HCT116 (cell line): ENCODE measurements around the gene PHLDA1. TPM values are rescaled to one million over a fixed set of nuclear protein-coding genes. Genes with fewer than 3 reads are reported as not detected.

ENCODE experiments used
- ATAC-seq: fragments of 200-7000 bp; cut with Tn5 transposase; 2 replicates; pipeline ENCODE4 v1.9.1; 2020; ENCODE audit warnings: mild to moderate bottlenecking, moderate library complexity
- BruUV-seq: library from RNA; stranded (reverse); fragments of 400-500 nt; replicated peaks from 2 replicates; lab custom pipeline; 2021; lab: Mats Ljungman, UMichigan
- CTCF ChIA-PET: fragments of 300-600 bp; sonication (Branson Sonifier 250); formaldehyde crosslinking; loops from one replicate; lab custom pipeline; 2021; ENCODE audit warnings: antibody characterized with exemption; lab: Charles Lee
- POLR2A ChIA-PET: fragments of 300-600, 350-600 bp; sonication (Branson Sonifier 250); formaldehyde crosslinking; loops from one replicate; lab custom pipeline; 2021; ENCODE audit warnings: antibody characterized with exemption; lab: Charles Lee
- RAD21 ChIA-PET, 2 experiments: fragments of 300-600 bp; sonication (Branson Sonifier 250); formaldehyde crosslinking; loops; one replicate each; lab custom pipeline; 2023; ENCODE audit warnings: low total read pairs in 2 of 2; ENCODE audit not compliant: uncharacterized antibody in 2 of 2, unreplicated experiment in 2 of 2, low non-redundant PET in 1 of 2; lab: Charles Lee
- DNase-seq: peaks from one replicate; pipeline ENCODE4 v3.0.0-alpha.2; 2010; ENCODE audit warnings: low read depth, low spot score
- H2AFZ ChIP-seq: fragments of 200-600 bp; shearing (Covaris generic), sonication (generic); 2 replicates; pipeline ENCODE4 v1.6.1; 2017; ENCODE audit warnings: low read depth, mixed run types, mixed read lengths, antibody characterized with exemption, low read length; ENCODE audit not compliant: poor library complexity, severe bottlenecking
- H3K27ac ChIP-seq: 2 replicates; pipeline ENCODE4 v1.5.1; 2012; ENCODE audit warnings: low read depth, low read length
- H3K27me3 ChIP-seq: fragments of 200-600 bp; sonication (generic); 2 replicates; pipeline ENCODE4 v1.6.1; 2016; ENCODE audit warnings: mixed run types, low read length, mixed read lengths; ENCODE audit not compliant: insufficient read depth
- H3K36me3 ChIP-seq, 2 experiments: fragments of 200-500 bp in 1 of 2; fragments of 200-600 bp in 1 of 2; sonication (Bioruptor generic) in 1 of 2; sonication (generic) in 1 of 2; 2 replicates each; pipeline versions ENCODE4 v1.5.1 to v1.6.1; 2014 to 2016; ENCODE audit warnings: low read length in 2 of 2, inconsistent platforms in 1 of 2, mixed read lengths in 1 of 2, mixed run types in 1 of 2; ENCODE audit not compliant: insufficient read depth in 2 of 2, control insufficient read depth in 1 of 2
- H3K4me1 ChIP-seq, 2 experiments: fragments of 200-600 bp in 1 of 2; sonication (generic) in 1 of 2; 2 replicates each; pipeline versions ENCODE4 v1.5.1 to v1.6.1; 2012 to 2017; ENCODE audit warnings: low read length in 2 of 2, inconsistent platforms in 1 of 2, mild to moderate bottlenecking in 1 of 2, mixed read lengths in 1 of 2, mixed run types in 1 of 2, moderate library complexity in 1 of 2; ENCODE audit not compliant: insufficient read depth in 2 of 2, control insufficient read depth in 1 of 2
- H3K4me2 ChIP-seq: fragments of 200-600 bp; sonication (generic); 2 replicates; pipeline ENCODE4 v1.6.1; 2017; ENCODE audit warnings: mixed run types, low read length, mixed read lengths
- H3K4me3 ChIP-seq, 2 experiments: fragments of 200-600 bp in 1 of 2; sonication (generic) in 1 of 2; replicated peaks in 1 of 2; 2 replicates each; pipeline ENCODE4 v1.5.1; 2011 to 2016; ENCODE audit warnings: low read length in 2 of 2, control low read depth in 1 of 2, low read depth in 1 of 2, mild to moderate bottlenecking in 1 of 2, mixed read lengths in 1 of 2, mixed run types in 1 of 2
- H3K79me2 ChIP-seq: fragments of 200-600 bp; sonication (generic); 2 replicates; pipeline ENCODE4 v1.6.1; 2017; ENCODE audit warnings: mild to moderate bottlenecking, mixed run types, low read length, moderate library complexity, mixed read lengths; ENCODE audit not compliant: insufficient read depth
- H3K9ac ChIP-seq: fragments of 200-600 bp; sonication (generic); 2 replicates; pipeline ENCODE4 v1.6.1; 2016; ENCODE audit warnings: low read length, mixed read lengths
- H3K9me2 ChIP-seq: fragments of 200-600 bp; sonication (generic), shearing (Covaris generic); 2 replicates; pipeline ENCODE4 v1.6.1; 2017; ENCODE audit warnings: mixed run types, mild to moderate bottlenecking, moderate library complexity; ENCODE audit not compliant: insufficient read depth
- H3K9me3 ChIP-seq, 2 experiments: fragments of 200-500 bp in 1 of 2; fragments of 200-600 bp in 1 of 2; sonication (Bioruptor generic) in 1 of 2; sonication (generic) in 1 of 2; 2 replicates each; pipeline ENCODE4 v1.6.1; 2014 to 2017; ENCODE audit warnings: low read length in 2 of 2, mixed read lengths in 2 of 2, inconsistent platforms in 1 of 2, low read depth in 1 of 2, mild to moderate bottlenecking in 1 of 2, mixed run types in 1 of 2, moderate library complexity in 1 of 2; ENCODE audit not compliant: control insufficient read depth in 1 of 2, insufficient read depth in 1 of 2
- H4K20me1 ChIP-seq: fragments of 200-600 bp; sonication (generic), shearing (Covaris generic); 2 replicates; pipeline ENCODE4 v1.6.1; 2017; ENCODE audit warnings: mixed run types, mild to moderate bottlenecking, moderate library complexity; ENCODE audit not compliant: insufficient read depth
- ATF3 ChIP-seq: IDR thresholded peaks from 2 replicates; pipeline ENCODE4 v1.6.1; 2012
- CTCF ChIP-seq, 3 experiments: fragments of 200-600 bp in 1 of 3; sonication (generic) in 1 of 3; IDR thresholded peaks in 2 of 3; conservative IDR thresholded peaks in 1 of 3; 2 replicates each; pipeline ENCODE4 v1.5.1; 2012 to 2017; ENCODE audit warnings: low read depth in 2 of 3, low read length in 2 of 3, antibody characterized with exemption in 1 of 3, borderline replicate concordance in 1 of 3, control low read depth in 1 of 3, mild to moderate bottlenecking in 1 of 3, mixed read lengths in 1 of 3, mixed run types in 1 of 3, moderate library complexity in 1 of 3; ENCODE audit not compliant: insufficient read depth in 1 of 3
- EZH2 ChIP-seq: fragments of 200-600 bp; sonication (generic); IDR thresholded peaks from 2 replicates; pipeline ENCODE4 v1.6.1; 2017; ENCODE audit warnings: antibody characterized with exemption, mixed run types
- EZH2phosphoT487 ChIP-seq: fragments of 200-600 bp; IDR thresholded peaks from 2 replicates; pipeline ENCODE4 v1.6.1; 2018; ENCODE audit warnings: antibody characterized with exemption, borderline replicate concordance
- FOSL1 ChIP-seq: IDR thresholded peaks from 2 replicates; pipeline ENCODE4 v1.6.1; 2012; ENCODE audit warnings: low read depth
- POLR2A ChIP-seq: IDR thresholded peaks from 2 replicates; pipeline ENCODE4 v1.7.0; 2011; ENCODE audit warnings: borderline replicate concordance; ENCODE audit not compliant: insufficient read depth, insufficient read length; ENCODE audit errors: extremely low read depth
- POLR2AphosphoS5 ChIP-seq: IDR thresholded peaks from 2 replicates; pipeline ENCODE4 v1.6.1; 2011; ENCODE audit warnings: mild to moderate bottlenecking, low read depth, low read length, moderate library complexity
- RAD21 ChIP-seq: IDR thresholded peaks from 2 replicates; pipeline ENCODE4 v1.6.1; 2012; ENCODE audit warnings: low read depth, mild to moderate bottlenecking
- SIN3A ChIP-seq: IDR thresholded peaks from 2 replicates; pipeline ENCODE4 v1.6.1; 2012; ENCODE audit warnings: low read depth
- SP1 ChIP-seq: IDR thresholded peaks from 2 replicates; pipeline ENCODE4 v1.6.1; 2012; ENCODE audit warnings: low read depth
- SRF ChIP-seq: IDR thresholded peaks from 2 replicates; pipeline ENCODE4 v1.6.1; 2012; ENCODE audit warnings: low read depth
- TCF7L2 ChIP-seq: IDR thresholded peaks from 2 replicates; pipeline ENCODE4 v1.7.0; 2011; ENCODE audit warnings: borderline replicate concordance, inconsistent platforms; ENCODE audit not compliant: insufficient read depth, insufficient read length; ENCODE audit errors: extremely low read depth
- ZBTB33 ChIP-seq: IDR thresholded peaks from 2 replicates; pipeline ENCODE4 v1.6.1; 2011; ENCODE audit warnings: mild to moderate bottlenecking, low read length, moderate library complexity; ENCODE audit not compliant: insufficient replicate concordance; ENCODE audit errors: extremely low read depth
- intact Hi-C: fragments of 100-400 bp; cut with micrococcal nuclease; formaldehyde crosslinking; loops from 2 replicates; pipeline ENCODE4 v1.10.0; 2022
- total RNA-seq: library from RNA; stranded (reverse); gene quantifications from one replicate; pipeline ENCODE4 v1.2.1, GENCODE V29; 2021; ENCODE audit not compliant: unreplicated experiment

The PHLDA1 gene
- total RNA-seq, 1 experiment from 2014 or later: 231 TPM

- Histone ChIP-seq H2AFZ (no peak overlapping the region), H3K9me2 (no peaks in the 10 kb centered on the region)
- no peak for ATAC-seq
- intact Hi-C loops: no loop called here
- DNase-seq: no peak
- TF ChIP-seq POLR2AphosphoS5 (no peak), FOSL1 (no peak), ZBTB33 (no peak), ATF3 (no peak), POLR2A (no peak), CTCF (IDR thresholded peaks at IDR 0.05 in 2 of 3, conservative IDR thresholded peaks at IDR 0.05 in 1 of 3; ENCODE audit: borderline replicate concordance in 1 of 3, insufficient read depth in 1 of 3, low read depth in 2 of 3, low read length in 2 of 3) (no peak), TCF7L2 (no peak), SP1 (no peak), EZH2phosphoT487 (no peak), SIN3A (no peak), RAD21 (no peak), SRF (no peak), EZH2 (no peak)
- TF ChIP-seq, all 23 proteins: peak for 0
- peaks cover 5 to 9% of the 10 kb centered on the region in 2 experiments; a peak in 3 of 4 replicates for H3K4me1 ChIP-seq
- H3K9me3 ChIP-seq: no peaks in the 10 kb centered on the region
- H3K4me3 ChIP-seq: no peak overlapping the region
- H3K27me3 ChIP-seq: no peaks in the 10 kb centered on the region
- 0 out of 2 replicates have a peak, but pooled peaks cover 3% of the 10 kb centered on the region for H4K20me1 ChIP-seq
- H3K4me2 ChIP-seq: no peak overlapping the region
- H3K27ac ChIP-seq: no peak overlapping the region
- H3K9ac ChIP-seq: no peak overlapping the region
- no peaks in the 10 kb centered on the region for H3K79me2 ChIP-seq
- no TSS peak for BruUV-seq
- RAD21 ChIA-PET: no interaction called here
- CTCF ChIA-PET: no interaction called here
- H3K36me3 ChIP-seq: peaks cover 5 to 6% of the 10 kb centered on the region in 2 experiments; a peak in 3 of 4 replicates
- POLR2A ChIA-PET: interaction anchor here (1.5 kb wide), 1 partner anchor 11 kb away, joined by 5 read pairs; no protein-coding TSS in a partner anchor
Measured at GRCh38 chr12:76043377-76043776, 11.8 kb upstream of the PHLDA1 start.
